A673 (cell line): ENCODE results near the gene SPINT3.
"Not testable (repeated sequence)": the region's sequence is repeated elsewhere in the genome, so short reads cannot be mapped to it uniquely, and the experiment has no call there.

ENCODE experiments used
- CTCF ChIP-seq: fragments of 300-800, 200-600 bp; sonication (generic); conservative IDR thresholded peaks from 2 replicates; pipeline ENCODE4 v1.5.1; 2017; ENCODE audit warnings: low read depth, mild to moderate bottlenecking, antibody characterized with exemption, low read length, moderate library complexity, mixed read lengths
- EZH2 ChIP-seq: fragments of 200-600 bp; sonication (generic); IDR thresholded peaks from 2 replicates; pipeline ENCODE4 v1.6.1; 2017; ENCODE audit warnings: borderline replicate concordance, low read depth, mild to moderate bottlenecking, mixed read lengths, antibody characterized with exemption, low read length; ENCODE audit not compliant: poor library complexity, severe bottlenecking

GRCh38 chr20:45472286-45472685 is 43.1 kb downstream of the SPINT3 start:
- not testable (repeated sequence) for TF ChIP-seq CTCF, EZH2
